Mucosa of descending colon (tissue), 3 donors: ENCODE measurements around the gene DNASE1L3. TPM values are rescaled to one million over a fixed set of nuclear protein-coding genes. Genes with fewer than 3 reads are reported as not detected.

ENCODE experiments used
- ATAC-seq: fragments of 200-7000 bp; cut with Tn5 transposase; one replicate; pipeline ENCODE4 v1.9.1; 2020; ENCODE audit warnings: mild to moderate bottlenecking, moderate library complexity
- DNase-seq, 3 donors: peaks; one replicate each; pipeline ENCODE4 v3.0.0-alpha.2; 2020
- H3K36me3 ChIP-seq: fragments of 200-600 bp; one replicate; pipeline ENCODE4 v1.8.0; 2021; ENCODE audit warnings: low read depth, mild to moderate bottlenecking
- H3K4me1 ChIP-seq: fragments of 200-600 bp; one replicate; pipeline ENCODE4 v1.8.0; 2021; ENCODE audit warnings: low read depth, mild to moderate bottlenecking
- H3K4me3 ChIP-seq: fragments of 200-600 bp; one replicate; pipeline ENCODE4 v1.8.0; 2021; ENCODE audit warnings: mild to moderate bottlenecking
- H3K9me3 ChIP-seq: fragments of 200-600 bp; one replicate; pipeline ENCODE4 v1.8.0; 2021; ENCODE audit warnings: mild to moderate bottlenecking
- CTCF ChIP-seq: fragments of 200-600 bp; IDR thresholded peaks from one replicate; pipeline ENCODE4 v1.8.0; 2022; ENCODE audit warnings: antibody characterized with exemption, mild to moderate bottlenecking
- intact Hi-C, 2 donors: fragments of 100-400 bp; cut with DNase I in 1 of 2; cut with micrococcal nuclease in 1 of 2; formaldehyde crosslinking; loops; one replicate each; pipeline versions ENCODE4 v1.11.0 to v1.11.1; 2022; cut with DNase I, micrococcal nuclease
- total RNA-seq, 3 donors: library from RNA; stranded (reverse); fragmentation: NEBNext Ultra II Directional in 2 of 3; extraction: Animal tissue kit (Norgen Biotek cat#: 25700) in 2 of 3; gene quantifications; one replicate each; pipeline versions ENCODE4 v1.2.1 to v1.2.4, GENCODE V29; 2021 to 2023
- donor health status: DM: no; HTN: no; CAD: no; lungs with moderate emphysema.
- donor health status: DM: no; HTN: no; CAD: no.
- donor health status: DM: no; HTN: yes; CAD: no.

DNASE1L3 gene
- total RNA-seq, 3 donors from 2014 or later: 3.3 to 9.6 (median 9.0) TPM

GRCh38 chr3:58175187-58175436, 35.7 kb downstream of the DNASE1L3 start:
- H3K4me1 ChIP-seq: peaks cover 50% of the 10 kb centered on the region
- no peak for DNase-seq
- TF ChIP-seq CTCF: no peak
- no peak overlapping the region for H3K4me3 ChIP-seq
- H3K9me3 ChIP-seq: no peaks in the 10 kb centered on the region
- no peaks in the 10 kb centered on the region for H3K36me3 ChIP-seq
- intact Hi-C loops: no loop called here
- no peak for ATAC-seq

GRCh38 chr3:58173669-58174398, 36.9 kb downstream of the DNASE1L3 start:
- Histone ChIP-seq H3K36me3 (no peaks in the 10 kb centered on the region), H3K4me1 (peaks cover 50% of the 10 kb centered on the region), H3K9me3 (no peaks in the 10 kb centered on the region), H3K4me3 (no peak overlapping the region)
- intact Hi-C loops: no loop called here
- ATAC-seq: peak; percentile 11
- TF ChIP-seq CTCF: no peak
- peak; percentile 66 to 67 (median 66) for DNase-seq

GRCh38 chr3:58173029-58173668, 37.6 kb downstream of the DNASE1L3 start:
- no peaks in the 10 kb centered on the region for H3K9me3 ChIP-seq
- peak; percentile 32 for ATAC-seq
- no peak overlapping the region for H3K4me3 ChIP-seq
- H3K36me3 ChIP-seq: no peaks in the 10 kb centered on the region
- TF ChIP-seq CTCF: no peak
- intact Hi-C loops: no loop called here
- H3K4me1 ChIP-seq: peaks cover 43% of the 10 kb centered on the region
- DNase-seq: peak in 1 of 3 donors; percentile 48

- H3K9me3 ChIP-seq: no peaks in the 10 kb centered on the region
- no peaks in the 10 kb centered on the region for H3K36me3 ChIP-seq
- H3K4me1 ChIP-seq: peaks cover 32% of the 10 kb centered on the region
- TF ChIP-seq CTCF: no peak
- DNase-seq (no peak), ATAC-seq (no peak)
- intact Hi-C loops: no loop called here
- no peak overlapping the region for H3K4me3 ChIP-seq
Measured at GRCh38 chr3:58171126-58171525, 39.6 kb downstream of the DNASE1L3 start.

GRCh38 chr3:58170376-58170775, 40.4 kb downstream of the DNASE1L3 start:
- DNase-seq (no peak), ATAC-seq (no peak)
- Histone ChIP-seq H3K36me3 (no peaks in the 10 kb centered on the region), H3K4me1 (peaks cover 26% of the 10 kb centered on the region), H3K4me3 (no peak overlapping the region), H3K9me3 (no peaks in the 10 kb centered on the region)
- intact Hi-C loops: no loop called here
- TF ChIP-seq CTCF: no peak
